HepG2 (cell line): ENCODE data around the gene PDHX. TPM values are rescaled to one million over a fixed set of nuclear protein-coding genes. Genes with fewer than 3 reads are reported as not detected.

Experiments used
- ATAC-seq: fragments of 200-7000 bp; cut with Tn5 transposase; 3 replicates; pipeline ENCODE4 v1.9.1; 2020; ENCODE audit warnings: mild to moderate bottlenecking, moderate library complexity
- BruUV-seq: library from RNA; stranded (reverse); fragments of 400-500 nt; replicated peaks from 2 replicates; lab custom pipeline; 2021; lab: Mats Ljungman, UMichigan
- CTCF ChIA-PET: fragments of 300-600 bp; formaldehyde crosslinking; extraction: SDS; loops from one replicate; lab custom pipeline; 2021; ENCODE audit warnings: low total read pairs, inconsistent platforms, low intra/inter-chr PET ratio; lab: Yijun Ruan, JAX
- POLR2A ChIA-PET: fragments of 350-600 bp; sonication (Branson Sonifier 250); formaldehyde crosslinking; loops from one replicate; lab custom pipeline; 2020; ENCODE audit warnings: antibody characterized with exemption, inconsistent platforms; lab: Yijun Ruan, JAX
- DNase-seq: peaks from one replicate; pipeline ENCODE4 v3.0.0-alpha.2; 2015; ENCODE audit warnings: low spot score
- FAIRE-seq: peaks from 3 replicates; lab custom pipeline; 2011; peaks lifted over from hg19 to GRCh38; lab: Jason Lieb, UNC
- H2AFZ ChIP-seq: one replicate; pipeline ENCODE4 v1.6.1; 2011; ENCODE audit warnings: low read length, inconsistent platforms
- H3K27ac ChIP-seq: fragments of 300-600 bp; 3 replicates; pipeline ENCODE4 v1.8.0; 2011; ENCODE audit warnings: mixed run types, mild to moderate bottlenecking, mixed read lengths, low read length, inconsistent platforms; ENCODE audit not compliant: insufficient read depth; ENCODE audit errors: extremely low read length
- H3K27me3 ChIP-seq, 2 experiments: fragments of 200-600 bp in 1 of 2; 2 replicates in 1 of 2; 3 replicates in 1 of 2; pipeline versions ENCODE4 v1.6.0 to v1.8.0; 2011; ENCODE audit warnings: low read length in 2 of 2, mild to moderate bottlenecking in 2 of 2, moderate library complexity in 2 of 2, inconsistent platforms in 1 of 2; ENCODE audit not compliant: insufficient read depth in 2 of 2, control insufficient read depth in 1 of 2
- H3K36me3 ChIP-seq, 2 experiments: fragments of 200-600 bp in 1 of 2; replicated peaks in 1 of 2; 2 replicates in 1 of 2; 3 replicates in 1 of 2; pipeline versions ENCODE4 v1.5.1 to v1.8.0; 2011; ENCODE audit warnings: low read length in 2 of 2, inconsistent platforms in 1 of 2; ENCODE audit not compliant: insufficient read depth in 2 of 2, control insufficient read depth in 1 of 2
- H3K4me1 ChIP-seq: 2 replicates; pipeline ENCODE4 v1.5.1; 2012; ENCODE audit warnings: low read length, inconsistent platforms; ENCODE audit not compliant: insufficient read depth
- H3K4me2 ChIP-seq: 2 replicates; pipeline ENCODE4 v1.6.0; 2011; ENCODE audit warnings: low read depth, low read length, inconsistent platforms
- H3K4me3 ChIP-seq, 3 experiments: fragments of 200-600 bp in 1 of 3; sonication (generic), shearing (Covaris generic) in 1 of 3; replicated peaks in 1 of 3; 2 replicates each; pipeline ENCODE4 v1.5.1; 2011 to 2016; ENCODE audit warnings: low read length in 3 of 3, inconsistent platforms in 2 of 3, low read depth in 2 of 3, mild to moderate bottlenecking in 2 of 3, control low read depth in 1 of 3, mixed read lengths in 1 of 3; ENCODE audit not compliant: insufficient read depth in 1 of 3
- H3K79me2 ChIP-seq: one replicate; pipeline ENCODE4 v1.6.1; 2011; ENCODE audit warnings: low read length, inconsistent platforms; ENCODE audit not compliant: insufficient read depth
- H3K9ac ChIP-seq: 2 replicates; pipeline ENCODE4 v1.6.0; 2011; ENCODE audit warnings: mild to moderate bottlenecking, low read depth, low read length, inconsistent platforms; ENCODE audit not compliant: insufficient read depth
- H3K9me3 ChIP-seq: 2 replicates; pipeline ENCODE4 v1.5.1; 2012; ENCODE audit warnings: mild to moderate bottlenecking, low read length
- H4K20me1 ChIP-seq: 2 replicates; pipeline ENCODE4 v1.6.0; 2011; ENCODE audit warnings: inconsistent platforms, mild to moderate bottlenecking, low read length, moderate library complexity; ENCODE audit not compliant: insufficient read depth
- CBX1 ChIP-seq: IDR thresholded peaks from one replicate; pipeline ENCODE4 v1.6.1; 2016; ENCODE audit warnings: antibody characterized with exemption, low read depth
- HOXA7 ChIP-seq: sonication (generic); formaldehyde crosslinking; IDR thresholded peaks from 2 replicates; pipeline ENCODE4 v1.8.1; 2022; ENCODE audit warnings: mild to moderate bottlenecking, missing genetic modification reagents, moderate library complexity
- RBM22 ChIP-seq: fragments of 200-400 bp; formaldehyde crosslinking; optimal IDR thresholded peaks from 2 replicates; pipeline ENCODE3; 2017; ENCODE audit warnings: mild to moderate bottlenecking, low read length, moderate library complexity
- SAFB2 ChIP-seq: sonication (generic); formaldehyde crosslinking; IDR thresholded peaks from 2 replicates; pipeline ENCODE4 v1.5.1; 2020; ENCODE audit warnings: missing genetic modification reagents, low read depth, mild to moderate bottlenecking, borderline replicate concordance
- SUZ12 ChIP-seq: fragments of 150-350 bp; IDR thresholded peaks from 2 replicates; pipeline ENCODE4 v1.6.1; 2014; ENCODE audit warnings: low read depth, low read length
- THAP8 ChIP-seq: sonication (generic); formaldehyde crosslinking; IDR thresholded peaks from 2 replicates; pipeline ENCODE4 v1.5.1; 2020; ENCODE audit warnings: missing genetic modification reagents, mild to moderate bottlenecking, borderline replicate concordance
- ZNF350 ChIP-seq: sonication (generic); formaldehyde crosslinking; IDR thresholded peaks from 2 replicates; pipeline ENCODE4 v1.4.0; 2020; ENCODE audit warnings: mild to moderate bottlenecking, low read depth, missing genetic modification reagents, borderline replicate concordance
- ZNF446 ChIP-seq: sonication (generic); formaldehyde crosslinking; IDR thresholded peaks from 2 replicates; pipeline ENCODE4 v1.5.0; 2020; ENCODE audit warnings: mild to moderate bottlenecking, missing genetic modification reagents
- ZNF709 ChIP-seq: sonication (generic); formaldehyde crosslinking; IDR thresholded peaks from 2 replicates; pipeline ENCODE4 v1.5.0; 2020; ENCODE audit warnings: mild to moderate bottlenecking, missing genetic modification reagents
- ZNF775 ChIP-seq: sonication (generic); formaldehyde crosslinking; IDR thresholded peaks from 2 replicates; pipeline ENCODE4 v1.4.0; 2020; ENCODE audit warnings: missing genetic modification reagents, mild to moderate bottlenecking, moderate library complexity, borderline replicate concordance
- in situ Hi-C: cut with HindIII; loops from 2 replicates; pipeline ENCODE4 v1.10.0; 2017; ENCODE audit warnings: low pct_unique_long_range_greater_than_20kb; ENCODE audit not compliant: extremely low pct_ligation_motif_present
- intact Hi-C: fragments of 100-400 bp; cut with micrococcal nuclease; formaldehyde crosslinking; loops from one replicate; pipeline ENCODE4 v1.10.0; 2022; ENCODE audit not compliant: unreplicated experiment
- polyA plus RNA-seq, 8 experiments: library from polyadenylated mRNA; depleted of rRNA in 3 of 8; stranded (reverse) in 7 of 8; unstranded in 1 of 8; fragments of >200 nt; fragmentation: Illumina TruSeq in 4 of 8; extraction: Trizol in 4 of 8; gene quantifications; 2 replicates each; pipeline versions ENCODE4 v1.2.1 to v1.2.3, GENCODE V29; 2011 to 2016; ENCODE audit warnings: low read depth in 4 of 8, missing spikeins in 1 of 8, mixed read lengths in 1 of 8; ENCODE audit not compliant: insufficient read depth in 1 of 8
- total RNA-seq, 5 experiments: library from RNA; depleted of rRNA; stranded (reverse); fragments of >200 nt; fragmentation: Illumina TruSeq; extraction: Trizol; gene quantifications; 2 replicates each; pipeline ENCODE4 v1.2.3, GENCODE V29; 2016; ENCODE audit warnings: low read depth in 1 of 5
- TF ChIP-seq, protein P1 (sequence below): IDR thresholded peaks from 2 replicates; pipeline ENCODE4 v1.6.1; 2018; ENCODE audit warnings: missing genetic modification reagents
- TF ChIP-seq, protein P2 (sequence below): sonication (generic); formaldehyde crosslinking; IDR thresholded peaks from 2 replicates; pipeline ENCODE4 v1.4.0; 2020; ENCODE audit warnings: mild to moderate bottlenecking, missing genetic modification reagents

The PDHX gene
- total and polyA plus RNA-seq, 2 of the 13 experiments (the other 11 are each of a cell fraction or from before 2014, with no cell fraction given): 41.0 to 73.8 TPM

DNA sequence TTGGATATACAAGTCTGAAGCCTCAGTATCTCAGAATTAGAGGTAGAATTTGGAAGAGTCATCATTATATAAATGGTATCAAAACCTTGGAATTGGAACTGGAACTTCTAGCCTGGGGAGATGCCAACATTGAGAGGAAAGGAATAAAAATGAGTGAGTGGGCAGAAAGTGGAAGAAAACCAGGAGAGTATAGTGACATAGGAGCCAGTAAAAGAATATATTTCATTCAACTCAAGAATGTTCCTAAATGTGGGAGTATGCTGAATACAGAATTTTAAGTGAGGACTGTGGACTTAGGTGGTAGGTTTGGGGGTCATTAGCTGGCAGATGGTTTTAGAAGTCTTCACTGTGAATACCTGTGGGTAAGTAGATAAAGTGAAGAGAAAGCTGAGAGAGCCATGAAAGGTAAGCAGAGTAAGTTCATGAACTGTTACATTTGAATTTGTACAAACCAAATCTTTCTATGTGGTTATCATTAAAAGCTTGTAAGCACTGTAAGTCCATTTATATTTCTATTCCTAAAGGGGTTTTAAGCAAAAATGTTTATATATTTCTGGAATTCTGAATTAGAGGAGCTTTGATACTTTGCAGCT is 60.2 kb downstream of the PDHX start:
- no peak for TF ChIP-seq SAFB2 (CRISPR knock-in tag)
- no peak for TF ChIP-seq ZNF446
- TF ChIP-seq SUZ12: no peak
- TF ChIP-seq ZNF775: no peak
- TF ChIP-seq ZNF350 (CRISPR knock-in tag): no peak
- TF ChIP-seq CBX1: no peak
- TF ChIP-seq HOXA7 (CRISPR knock-in tag): no peak
- TF ChIP-seq, protein P1, sequence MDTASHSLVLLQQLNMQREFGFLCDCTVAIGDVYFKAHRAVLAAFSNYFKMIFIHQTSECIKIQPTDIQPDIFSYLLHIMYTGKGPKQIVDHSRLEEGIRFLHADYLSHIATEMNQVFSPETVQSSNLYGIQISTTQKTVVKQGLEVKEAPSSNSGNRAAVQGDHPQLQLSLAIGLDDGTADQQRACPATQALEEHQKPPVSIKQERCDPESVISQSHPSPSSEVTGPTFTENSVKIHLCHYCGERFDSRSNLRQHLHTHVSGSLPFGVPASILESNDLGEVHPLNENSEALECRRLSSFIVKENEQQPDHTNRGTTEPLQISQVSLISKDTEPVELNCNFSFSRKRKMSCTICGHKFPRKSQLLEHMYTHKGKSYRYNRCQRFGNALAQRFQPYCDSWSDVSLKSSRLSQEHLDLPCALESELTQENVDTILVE (CRISPR knock-in tag): no peak
- TF ChIP-seq THAP8 (CRISPR knock-in tag): no peak
- TF ChIP-seq, protein P2, sequence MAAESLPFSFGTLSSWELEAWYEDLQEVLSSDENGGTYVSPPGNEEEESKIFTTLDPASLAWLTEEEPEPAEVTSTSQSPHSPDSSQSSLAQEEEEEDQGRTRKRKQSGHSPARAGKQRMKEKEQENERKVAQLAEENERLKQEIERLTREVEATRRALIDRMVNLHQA (CRISPR knock-in tag): no peak
- no peak for TF ChIP-seq RBM22
- no peak for TF ChIP-seq ZNF709
- Histone ChIP-seq H3K4me3 (no peak overlapping the region), H3K27me3 (no peaks in the 10 kb centered on the region), H4K20me1 (no peaks in the 10 kb centered on the region), H2AFZ (no peak overlapping the region), H3K36me3 (peaks cover 3 to 62% of the 10 kb centered on the region in 2 experiments; a peak in 4 of 5 replicates), H3K4me2 (no peak overlapping the region), H3K79me2 (no peaks in the 10 kb centered on the region), H3K9ac (no peak overlapping the region), H3K9me3 (no peaks in the 10 kb centered on the region), H3K4me1 (peaks cover 13% of the 10 kb centered on the region), H3K27ac (no peak overlapping the region)
- FAIRE-seq: no peak
- intact Hi-C loops: no loop called here
- no peak for DNase-seq
- ChIA-PET POLR2A (no interaction called here), CTCF (no interaction called here)
- no TSS peak for BruUV-seq
- in situ Hi-C loops: no loop called here
- ATAC-seq: no peak
